Activated naive CD4-positive, alpha-beta T cell treated with anti-CD3 and anti-CD28 coated beads, Interleukin-2, amount 50 U/mL, for 72 hours (primary cell): ENCODE results near the gene DNAJC18. TPM values are rescaled to one million over a fixed set of nuclear protein-coding genes. Genes with fewer than 3 reads are reported as not detected.
"Not testable (repeated sequence)": the region's sequence is repeated elsewhere in the genome, so short reads cannot be mapped to it uniquely, and the experiment has no call there.

ENCODE experiments used
- ATAC-seq, 2 donors: fragments of 150-1000 bp; cut with Tn5 transposase; 2 replicates each; pipeline ENCODE4 v1.10.0; 2021; ENCODE audit warnings: mild to moderate bottlenecking in 2 of 2, moderate library complexity in 2 of 2
- DNase-seq, 2 donors: peaks; one replicate each; pipeline ENCODE4 v3.0.0; 2021 to 2022; ENCODE audit warnings: low spot score in 2 of 2
- H3K27ac Mint-ChIP-seq, 2 donors: one replicate each; pipeline ENCODE4 v1.8.0; 2022; ENCODE audit warnings: mild to moderate bottlenecking in 2 of 2, mixed read lengths in 2 of 2
- H3K36me3 Mint-ChIP-seq, 2 donors: one replicate each; pipeline ENCODE4 v1.8.0; 2022; ENCODE audit warnings: mixed read lengths in 2 of 2
- H3K9me3 Mint-ChIP-seq, 2 donors: one replicate each; pipeline ENCODE4 v1.8.0; 2022; ENCODE audit warnings: mixed read lengths in 2 of 2
- total RNA-seq, 2 donors: library from RNA; stranded (reverse); gene quantifications; one replicate each; pipeline ENCODE4 v1.2.3, GENCODE V29; 2022

The DNAJC18 gene
- total RNA-seq, result 10 to 100 TPM; 13.5 to 47.3 TPM

DNA sequence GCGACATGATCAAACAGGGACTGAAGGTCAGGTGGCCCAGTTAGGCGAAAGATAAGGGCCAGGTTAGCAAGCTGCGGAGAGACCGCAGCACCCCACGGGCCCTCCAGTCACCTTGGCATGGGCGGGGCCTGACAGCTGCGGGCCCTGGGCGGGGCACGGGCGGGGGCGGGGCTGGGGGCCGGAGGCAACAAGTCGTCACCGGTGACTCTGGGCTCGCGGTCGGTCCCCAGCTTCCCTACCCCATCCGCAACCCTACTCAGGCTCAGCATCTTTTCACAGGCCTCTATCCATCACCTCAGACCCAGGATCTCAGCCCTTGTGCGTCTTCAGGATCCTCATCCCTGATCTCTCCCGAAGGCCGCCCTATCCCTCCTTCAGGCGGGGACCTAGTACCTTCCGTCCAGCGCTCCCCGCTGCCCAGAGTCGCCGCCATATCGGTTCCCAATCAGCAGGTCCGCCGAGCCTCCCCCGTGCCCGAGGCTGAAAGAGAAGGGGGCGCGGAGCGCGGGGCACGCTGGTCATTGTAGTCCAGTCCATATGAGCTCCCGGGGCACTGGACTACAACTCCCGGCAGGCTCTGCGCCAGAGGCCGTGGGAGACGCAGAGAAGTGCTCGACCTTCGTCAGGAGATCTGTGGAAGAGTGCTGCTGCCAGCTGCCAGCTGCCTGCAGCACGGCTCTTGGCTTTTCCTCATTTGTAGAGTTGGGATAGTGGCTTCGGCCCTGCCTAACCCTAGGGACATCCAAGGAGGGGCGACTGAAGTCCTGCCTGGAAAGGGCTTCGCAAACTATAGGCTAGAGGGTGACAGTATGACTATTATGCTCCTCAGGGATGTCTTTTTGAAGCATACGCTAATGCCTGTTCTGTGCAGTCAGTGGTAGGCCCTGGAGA is at the start of gene DNAJC18:
TSS of gene DNAJC18 (minus strand) at position 513 of the 891 bp plus-strand sequence. CDS start at position 433, 80 bp downstream.
- Mint-ChIP-seq H3K36me3 (peaks cover 0 to 55% of the 10 kb centered on the region in 2 donors), H3K27ac (peak within 1 kb of the TSS; percentile 93 to 100), H3K9me3 (no peaks in the 10 kb centered on the region)
- ATAC-seq (peak; percentile 87 to 91), DNase-seq (peak; percentile 88 to 89)

DNA sequence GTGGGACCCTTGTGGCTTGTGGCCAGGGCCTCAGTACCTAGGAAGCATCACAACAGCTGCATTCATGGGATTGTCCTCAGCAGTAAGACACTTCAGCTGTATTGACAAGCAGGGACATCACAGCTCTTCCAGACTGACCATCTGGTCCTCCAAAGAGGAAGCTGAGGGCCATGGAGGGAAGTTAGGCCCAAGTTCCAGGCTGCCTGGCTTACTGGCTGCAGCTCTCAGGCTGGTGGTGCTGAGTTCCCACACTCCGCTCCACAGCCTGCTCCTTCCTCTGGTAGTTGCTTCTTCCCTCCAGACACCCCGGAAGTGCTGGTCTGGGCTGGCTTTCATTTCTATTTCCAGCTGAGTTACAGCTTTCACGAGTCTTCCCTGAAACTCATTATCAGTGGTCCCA is 48.9 kb upstream of the DNAJC18 start:
- DNase-seq (no peak), ATAC-seq (peak in 1 of 2 donors; percentile 18)
- no peaks in the 10 kb centered on the region for H3K36me3 Mint-ChIP-seq
- H3K9me3 Mint-ChIP-seq, result no peaks in the 10 kb centered on the region
- H3K27ac Mint-ChIP-seq, result peak overlapping the region; percentile 50 to 75

DNA sequence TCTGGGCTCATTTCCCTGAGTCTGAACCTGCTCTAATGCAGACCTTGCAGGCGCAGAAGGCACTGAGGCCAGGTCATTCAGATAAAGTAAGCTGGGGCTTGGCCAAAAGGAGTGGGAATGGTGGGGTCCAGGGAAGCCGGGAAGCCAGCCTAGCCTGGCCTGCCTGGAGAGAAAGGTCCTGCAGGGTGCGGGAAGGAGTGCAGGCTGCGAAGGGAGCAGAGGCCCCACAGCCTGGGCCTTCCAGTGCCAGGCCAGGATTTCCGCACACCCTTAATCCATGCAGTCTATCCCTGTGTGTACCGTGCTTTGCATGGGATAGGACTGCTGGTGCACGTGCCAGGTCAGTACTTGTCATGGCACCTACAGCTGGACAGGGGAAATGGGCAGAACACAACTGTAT is 46.9 kb upstream of the DNAJC18 start:
- peaks cover 6 to 17% of the 10 kb centered on the region in 2 donors for H3K36me3 Mint-ChIP-seq
- ATAC-seq (no peak), DNase-seq (no peak)
- no peaks in the 10 kb centered on the region for H3K9me3 Mint-ChIP-seq
- no peak overlapping the region for H3K27ac Mint-ChIP-seq

DNA sequence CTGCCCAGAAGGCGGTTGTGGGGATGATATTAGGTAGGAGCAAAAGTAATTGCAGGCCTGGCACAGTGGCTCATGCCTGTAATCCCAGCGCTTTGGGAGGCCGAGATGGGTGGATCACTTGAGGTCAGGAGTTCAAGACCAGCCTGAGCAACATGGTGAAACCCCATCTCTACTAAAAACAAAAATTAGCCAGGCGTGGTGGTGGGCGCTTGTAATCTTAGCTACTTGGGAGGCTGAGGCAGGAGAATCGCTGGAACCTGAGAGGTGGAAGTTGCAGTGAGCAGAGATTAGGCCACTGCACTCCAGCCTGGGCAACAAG is 43.5 kb upstream of the DNAJC18 start:
- not testable (repeated sequence) for H3K9me3 Mint-ChIP-seq, ATAC-seq, DNase-seq
- peaks cover 14 to 44% of the 10 kb centered on the region in 2 donors for H3K36me3 Mint-ChIP-seq
- peak overlapping the region; percentile 95 to 96 for H3K27ac Mint-ChIP-seq

DNA sequence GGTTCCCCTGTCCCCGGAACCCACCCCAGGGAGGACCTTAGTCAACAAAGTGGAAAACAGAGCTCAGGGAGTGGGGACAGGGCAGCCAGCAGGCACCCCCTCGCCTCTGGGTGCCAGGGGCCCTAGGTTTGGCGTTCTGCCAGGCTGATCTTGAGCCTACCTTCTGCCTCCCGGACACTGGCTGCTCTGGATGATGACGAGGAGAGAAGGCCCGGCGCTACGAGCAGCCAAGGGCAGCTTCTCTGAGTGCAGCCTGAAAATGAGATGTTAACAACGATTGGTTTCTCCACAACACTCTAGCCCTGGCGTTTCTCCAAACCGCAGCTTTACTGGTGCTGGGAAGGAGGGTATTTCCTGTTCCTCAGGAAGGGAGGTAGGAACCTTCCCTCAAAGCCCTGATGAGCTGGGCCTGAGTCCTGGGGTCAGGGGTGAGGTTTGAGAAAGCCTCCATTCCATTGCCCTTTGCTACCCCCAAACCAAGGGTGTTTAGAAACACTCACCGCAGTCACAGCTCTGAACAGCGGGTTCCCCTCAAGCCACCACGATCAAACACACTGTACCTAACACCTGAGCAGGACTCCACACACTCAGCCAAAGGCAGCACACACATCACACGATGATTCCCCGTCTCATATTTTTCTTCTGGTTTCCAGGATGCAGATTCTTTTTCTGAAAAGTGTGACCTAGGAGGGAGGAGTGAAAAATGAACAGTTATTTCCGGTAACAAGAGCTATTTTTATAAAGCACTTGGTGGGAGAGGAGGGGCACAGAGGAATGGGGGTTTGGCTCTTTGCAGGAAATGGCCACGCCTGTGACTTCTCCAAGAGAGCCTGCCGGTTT is 42.9 kb upstream of the DNAJC18 start, which contains the start of gene STING1:
TSS of gene STING1 (minus strand) at position 709 of the 840 bp plus-strand sequence. CDS start 1,054 bp downstream, outside the sequence.
- no peaks in the 10 kb centered on the region for H3K9me3 Mint-ChIP-seq
- DNase-seq, result peak; percentile 60 to 89
- peaks cover 14 to 50% of the 10 kb centered on the region in 2 donors for H3K36me3 Mint-ChIP-seq
- peak; percentile 85 to 86 for ATAC-seq
- peak within 1 kb of the TSS; percentile 95 to 96 for H3K27ac Mint-ChIP-seq

DNA sequence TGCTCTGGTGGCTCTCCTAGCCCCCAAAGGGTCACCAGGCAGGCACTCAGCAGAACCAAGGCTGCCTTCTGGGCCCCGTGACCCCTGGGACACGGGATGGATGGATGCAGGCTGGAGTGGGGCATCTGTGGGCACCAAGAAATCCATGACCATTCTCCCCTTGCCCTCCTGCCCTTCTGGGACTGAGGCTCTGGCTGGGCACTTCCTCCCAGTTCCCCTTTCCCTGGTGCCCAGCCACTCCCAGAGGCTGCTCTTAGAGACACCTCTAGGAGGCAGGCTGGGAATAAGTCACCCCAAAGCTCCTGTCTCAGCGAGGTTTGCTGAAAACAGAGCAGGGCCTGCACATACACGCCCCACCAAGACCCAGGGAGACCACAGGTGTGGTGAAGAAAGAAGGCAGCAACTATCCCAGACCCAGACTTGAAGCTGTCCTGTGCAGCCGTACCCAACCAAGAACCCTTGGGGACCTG is 42.3 kb upstream of the DNAJC18 start:
- Mint-ChIP-seq H3K36me3 (peaks cover 14 to 53% of the 10 kb centered on the region in 2 donors), H3K27ac (peak overlapping the region; percentile 95 to 96), H3K9me3 (no peaks in the 10 kb centered on the region)
- ATAC-seq (peak in 1 of 2 donors; percentile 29), DNase-seq (no peak)

DNA sequence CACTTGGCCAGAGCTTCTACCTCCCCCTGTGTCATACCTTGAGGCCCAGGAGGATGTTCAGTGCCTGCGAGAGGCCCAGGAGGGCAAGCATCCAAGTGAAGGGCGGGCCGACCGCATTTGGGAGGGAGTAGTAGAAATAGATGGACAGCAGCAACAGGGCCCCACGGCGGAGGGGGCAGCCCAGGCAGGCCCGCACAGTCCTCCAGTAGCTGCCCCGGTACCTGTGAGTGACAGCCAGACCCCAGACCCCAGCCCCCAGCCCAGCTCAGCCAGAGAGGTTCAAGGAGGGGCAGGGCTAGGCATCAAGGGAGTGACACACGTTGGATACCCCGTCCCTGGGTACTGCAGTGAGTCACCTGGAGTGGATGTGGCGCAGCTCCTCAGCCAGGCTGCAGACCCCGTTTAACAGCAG is 41.8 kb upstream of the DNAJC18 start:
- peak overlapping the region; percentile 95 to 96 for H3K27ac Mint-ChIP-seq
- peaks cover 14 to 54% of the 10 kb centered on the region in 2 donors for H3K36me3 Mint-ChIP-seq
- ATAC-seq, result peak; percentile 54 to 60
- H3K9me3 Mint-ChIP-seq, result no peaks in the 10 kb centered on the region
- DNase-seq, result peak in 1 of 2 donors; percentile 74

DNA sequence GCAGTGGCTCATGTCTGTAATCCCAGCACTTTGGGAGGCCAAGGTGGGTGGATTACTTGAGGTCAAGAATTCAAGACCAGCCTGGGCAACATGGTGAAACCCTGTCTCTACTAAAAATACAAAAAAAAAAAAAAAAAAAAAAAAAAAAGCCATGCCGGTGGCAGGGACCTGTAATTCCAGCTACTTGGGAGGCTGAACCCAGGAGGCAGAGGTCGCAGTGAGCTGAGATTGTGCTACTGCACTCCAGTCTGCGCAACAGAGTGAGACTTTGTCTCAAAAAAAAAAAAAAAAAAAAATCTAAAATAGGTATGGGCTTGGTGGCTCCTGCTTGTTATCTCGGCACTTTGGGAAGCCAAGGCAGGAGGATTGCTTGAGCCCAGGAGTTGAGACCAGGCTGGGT is 40.4 kb upstream of the DNAJC18 start:
- H3K27ac Mint-ChIP-seq, result peak overlapping the region in 1 of 2 donors; percentile 88
- DNase-seq, H3K9me3 Mint-ChIP-seq, ATAC-seq: not testable (repeated sequence)
- H3K36me3 Mint-ChIP-seq, result peaks cover 25 to 67% of the 10 kb centered on the region in 2 donors

DNA sequence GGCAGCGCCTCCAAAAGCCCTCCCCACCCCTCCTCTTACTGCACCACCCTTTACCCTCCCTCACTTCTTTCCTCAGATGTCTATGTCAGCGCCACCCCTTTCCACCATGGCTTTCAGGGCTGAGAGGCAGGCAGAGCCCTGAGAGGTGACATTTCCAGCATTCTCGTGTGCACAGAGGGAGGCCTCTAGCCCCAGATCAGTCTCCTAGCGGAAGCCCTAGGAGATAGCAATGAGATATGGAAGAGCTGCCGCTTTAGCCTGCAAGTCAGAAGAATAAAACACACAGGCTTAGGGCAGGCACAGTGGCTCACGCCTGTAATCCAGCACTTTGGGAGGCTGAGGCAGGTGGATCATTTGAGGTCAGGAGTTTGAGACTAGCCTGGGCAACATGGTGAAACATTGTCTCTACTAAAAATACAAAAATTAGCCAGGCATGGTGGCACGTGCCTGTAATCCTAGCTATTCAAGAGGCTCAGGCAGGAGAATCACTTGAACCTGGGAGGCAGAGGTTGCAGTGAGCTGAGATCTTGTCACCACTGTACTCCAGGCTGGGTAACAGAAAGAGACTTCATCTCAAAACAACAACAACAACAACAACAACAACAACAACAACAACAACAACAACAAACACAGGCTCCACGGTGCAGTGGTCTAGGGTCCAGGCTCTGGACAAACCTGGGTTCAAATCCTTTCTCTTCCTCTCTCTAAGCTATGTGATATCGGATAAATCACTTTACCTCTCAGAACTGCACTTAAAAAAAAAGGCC is 39.5 kb upstream of the DNAJC18 start:
- peak overlapping the region; percentile 40 to 88 for H3K27ac Mint-ChIP-seq
- H3K9me3 Mint-ChIP-seq, ATAC-seq, DNase-seq: not testable (repeated sequence)
- H3K36me3 Mint-ChIP-seq, result peaks cover 25 to 67% of the 10 kb centered on the region in 2 donors

DNA sequence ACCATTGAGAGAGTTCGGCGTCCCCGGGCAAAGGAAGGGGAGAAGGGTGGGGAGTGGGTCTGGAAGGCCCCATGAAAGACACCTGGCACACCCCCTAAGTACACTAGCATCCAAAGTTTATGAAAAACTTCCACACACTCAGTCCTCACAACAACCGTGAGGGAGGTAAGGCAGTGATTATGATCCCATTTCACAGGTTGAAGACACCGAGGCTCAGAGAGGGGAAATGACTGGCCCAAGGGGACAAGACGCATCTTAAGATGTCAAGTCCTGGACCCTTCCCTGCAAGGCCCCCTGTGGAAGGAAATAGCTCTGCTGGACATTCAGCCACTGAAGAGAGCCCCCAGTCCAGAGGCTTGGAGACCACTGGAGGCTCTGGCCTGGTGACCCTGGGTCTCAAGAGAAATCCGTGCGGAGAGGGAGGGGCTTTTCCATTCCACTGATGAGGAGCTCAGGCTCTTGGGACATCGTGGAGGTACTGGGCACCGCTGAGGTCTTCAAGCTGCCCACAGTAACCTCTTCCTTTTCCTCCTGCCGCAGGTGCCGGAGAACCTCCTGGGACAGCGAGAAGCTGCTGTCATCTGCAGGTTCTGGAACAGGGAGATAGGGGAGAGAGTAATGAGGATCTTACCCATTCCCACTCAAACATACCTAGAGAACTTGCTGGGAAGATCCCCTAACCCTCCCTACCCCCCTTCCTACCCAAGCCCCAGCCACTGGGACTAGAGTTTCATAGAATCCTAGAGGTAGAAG is 36.7 kb upstream of the DNAJC18 start:
- DNase-seq, result no peak
- no peak for ATAC-seq
- H3K9me3 Mint-ChIP-seq, result no peaks in the 10 kb centered on the region
- H3K36me3 Mint-ChIP-seq, result peaks cover 17 to 49% of the 10 kb centered on the region in 2 donors
- H3K27ac Mint-ChIP-seq, result peak overlapping the region; percentile 77 to 95

DNA sequence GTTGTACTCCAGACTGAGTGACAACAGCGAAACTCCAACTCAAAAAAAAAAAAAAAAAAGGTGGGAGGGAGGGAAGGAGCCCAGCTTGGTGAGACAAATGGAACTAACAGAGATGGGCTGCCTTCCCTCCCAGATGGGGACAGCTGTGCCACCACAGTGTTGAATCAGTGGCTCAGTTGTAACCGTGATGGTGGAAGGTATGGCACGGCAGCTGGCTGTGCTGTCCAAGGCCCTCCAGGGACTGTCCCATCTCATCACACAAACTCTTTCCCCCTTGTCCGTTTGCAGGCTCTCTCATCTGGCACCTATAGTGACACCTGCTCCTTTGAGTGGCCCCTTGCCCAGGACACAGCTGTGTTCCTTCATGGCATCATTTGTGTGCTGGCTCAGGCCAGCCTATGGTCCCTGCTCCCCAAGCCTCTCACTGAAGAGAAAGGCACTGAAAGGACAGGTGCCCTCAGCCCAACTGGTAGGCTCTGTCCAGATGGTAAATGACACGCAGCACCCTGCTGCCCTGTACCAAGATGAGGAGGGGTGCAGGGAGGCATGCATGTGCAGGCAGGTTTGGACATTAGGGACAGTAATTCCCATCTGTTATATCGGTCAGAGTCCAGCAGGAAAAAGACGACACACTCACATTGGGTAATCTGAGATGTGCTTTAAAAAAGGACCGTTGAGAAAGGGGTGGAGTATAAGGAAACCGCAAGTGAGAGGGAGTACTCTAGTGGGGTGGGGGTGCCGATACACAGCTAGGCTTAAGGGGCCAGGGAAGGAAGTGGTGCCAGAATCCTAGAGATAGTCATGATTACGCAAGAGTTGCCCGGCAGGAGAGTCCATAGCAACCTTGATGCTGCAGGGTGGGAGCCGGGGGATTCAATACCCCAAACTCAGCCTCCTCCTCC is 35.8 kb upstream of the DNAJC18 start:
- peak in 1 of 2 donors; percentile 77 for ATAC-seq
- no peaks in the 10 kb centered on the region for H3K9me3 Mint-ChIP-seq
- peak overlapping the region; percentile 77 to 95 for H3K27ac Mint-ChIP-seq
- DNase-seq, result no peak
- peaks cover 11 to 40% of the 10 kb centered on the region in 2 donors for H3K36me3 Mint-ChIP-seq

DNA sequence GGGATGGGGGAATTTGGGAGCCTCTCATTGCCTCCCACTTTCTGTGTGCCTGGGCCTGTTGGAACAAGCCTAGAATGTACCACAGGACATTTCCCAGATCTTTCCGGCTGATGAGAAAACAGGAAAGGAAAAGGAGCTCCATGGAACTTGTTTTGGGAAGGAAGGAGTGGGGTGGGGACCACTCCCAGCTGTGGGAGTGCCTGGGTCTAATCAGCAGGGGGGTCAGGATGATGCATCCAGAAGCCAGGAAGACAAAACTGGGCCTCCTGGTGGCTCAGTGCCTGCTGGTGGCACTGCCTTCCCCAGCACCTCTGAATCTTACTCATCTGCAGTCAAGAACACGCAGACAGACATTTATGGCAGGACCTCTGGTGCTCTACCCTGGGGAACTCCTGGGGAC is 34.2 kb upstream of the DNAJC18 start:
- Mint-ChIP-seq H3K27ac (peak overlapping the region; percentile 77 to 91), H3K36me3 (peaks cover 11 to 31% of the 10 kb centered on the region in 2 donors), H3K9me3 (no peaks in the 10 kb centered on the region)
- no peak for ATAC-seq
- no peak for DNase-seq

DNA sequence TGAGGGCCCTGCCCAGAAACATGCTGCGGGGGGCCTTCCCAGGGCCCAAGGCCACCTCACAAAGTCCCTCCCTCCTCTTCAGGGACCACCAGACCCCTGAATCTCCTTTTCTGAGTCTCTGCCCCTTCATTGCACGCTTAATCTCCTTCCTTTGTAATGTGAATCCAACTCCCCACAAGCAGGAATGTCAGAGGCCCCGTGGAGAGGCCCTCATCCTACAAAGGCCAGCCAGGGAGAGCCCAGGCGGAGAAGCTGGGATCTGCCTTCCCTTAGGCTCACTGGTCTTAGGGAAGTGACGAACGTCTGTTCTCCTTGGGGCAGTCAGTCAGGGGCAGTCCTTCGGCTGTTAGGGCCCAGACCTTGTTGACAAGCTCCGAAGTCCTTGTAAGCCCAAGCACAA is 33.8 kb upstream of the DNAJC18 start:
- Mint-ChIP-seq H3K36me3 (peaks cover 11 to 26% of the 10 kb centered on the region in 2 donors), H3K27ac (peak overlapping the region; percentile 23 to 77), H3K9me3 (no peaks in the 10 kb centered on the region)
- no peak for DNase-seq
- no peak for ATAC-seq

DNA sequence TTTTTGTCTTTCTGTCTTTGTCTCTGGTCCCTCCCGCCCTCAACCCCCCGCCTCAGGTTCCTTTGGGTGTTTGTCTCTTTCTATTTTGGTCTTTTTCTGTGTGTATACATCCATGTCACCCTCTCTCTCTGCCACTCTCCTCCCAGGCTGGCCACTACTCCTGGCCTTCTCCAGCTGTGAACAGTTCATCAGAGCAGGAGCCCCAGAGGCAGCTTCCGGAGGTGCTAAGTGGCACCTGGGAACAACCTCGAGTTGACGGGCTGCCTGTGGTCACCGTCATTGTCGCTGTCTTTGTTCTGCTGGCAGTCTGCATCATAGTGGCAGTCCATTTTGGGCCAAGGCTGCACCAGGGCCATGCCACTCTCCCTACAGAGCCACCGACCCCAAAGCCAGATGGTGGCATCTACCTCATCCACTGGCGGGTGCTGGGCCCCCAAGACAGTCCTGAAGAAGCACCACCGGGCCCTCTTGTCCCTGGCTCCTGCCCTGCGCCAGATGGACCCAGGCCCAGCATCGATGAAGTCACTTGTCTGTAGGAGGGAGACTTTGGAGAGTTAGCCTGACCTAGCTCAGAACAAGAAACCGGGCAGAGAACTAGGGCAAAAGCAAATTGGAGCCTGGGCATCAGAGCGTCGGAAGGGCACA is 33.2 kb upstream of the DNAJC18 start:
- peaks cover 11 to 20% of the 10 kb centered on the region in 2 donors for H3K36me3 Mint-ChIP-seq
- no peak for DNase-seq
- peak overlapping the region; percentile 77 to 78 for H3K27ac Mint-ChIP-seq
- ATAC-seq, result peak in 1 of 2 donors; percentile 13
- no peaks in the 10 kb centered on the region for H3K9me3 Mint-ChIP-seq
